Pulmonary artery endothelial cell (primary cell): ENCODE measurements around the gene SELENOP. TPM values are rescaled to one million over a fixed set of nuclear protein-coding genes. Genes with fewer than 3 reads are reported as not detected.
"Not testable (repeated sequence)": the region's sequence is repeated elsewhere in the genome, so short reads cannot be mapped to it uniquely, and the experiment has no call there.

Experiments
- DNase-seq: peaks from one replicate; pipeline ENCODE4 v3.0.0-alpha.2; 2011; ENCODE audit warnings: low read depth, low spot score
- total RNA-seq: library from RNA; depleted of rRNA; stranded (reverse); fragments of >200 nt; gene quantifications from 2 replicates; pipeline ENCODE4 v1.2.3, GENCODE V29; 2014

Gene SELENOP
- total RNA-seq = 0.40 and 0.53 TPM in 2 replicates

GRCh38 chr5:42811591-42812446 lies at the start of gene SELENOP:
Gene SELENOP (minus strand): TSS chr5:42811892. CDS start chr5:42808353, 3,539 bp downstream.
- DNase-seq = no peak

- DNase-seq = no peak
These were observed 47.0 kb upstream of the SELENOP start for GRCh38 chr5:42858687-42859086.

GRCh38 chr5:42858031-42858643 lies 46.4 kb upstream of the SELENOP start:
- DNase-seq = no peak

GRCh38 chr5:42855811-42856210 lies 44.1 kb upstream of the SELENOP start:
- DNase-seq = no peak

- no peak for DNase-seq
These were observed 43.7 kb upstream of the SELENOP start for GRCh38 chr5:42855386-42855785.

- DNase-seq = no peak
These were observed 43.1 kb upstream of the SELENOP start for GRCh38 chr5:42854795-42855194.

GRCh38 chr5:42852826-42853225 lies 41.1 kb upstream of the SELENOP start:
- no peak for DNase-seq

- no peak for DNase-seq
These were observed 39.8 kb upstream of the SELENOP start for GRCh38 chr5:42851481-42851880.

- no peak for DNase-seq
These were observed 36.9 kb upstream of the SELENOP start for GRCh38 chr5:42848545-42848944.

GRCh38 chr5:42844408-42844807 lies 32.7 kb upstream of the SELENOP start:
- DNase-seq = not testable (repeated sequence)

GRCh38 chr5:42843675-42844292 lies 32.1 kb upstream of the SELENOP start:
- DNase-seq = no peak

- DNase-seq = no peak
These were observed 31.4 kb upstream of the SELENOP start for GRCh38 chr5:42842921-42843641.

- DNase-seq = no peak
These were observed 29.3 kb upstream of the SELENOP start for GRCh38 chr5:42840842-42841567.

- no peak for DNase-seq
These were observed 28.6 kb upstream of the SELENOP start for GRCh38 chr5:42840269-42840668.

- no peak for DNase-seq
These were observed 27.5 kb upstream of the SELENOP start for GRCh38 chr5:42839196-42839595.

GRCh38 chr5:42837601-42838000 lies 25.9 kb upstream of the SELENOP start:
- no peak for DNase-seq

GRCh38 chr5:42836070-42836769 lies 24.5 kb upstream of the SELENOP start:
- no peak for DNase-seq

GRCh38 chr5:42832060-42832459 lies 20.4 kb upstream of the SELENOP start:
- DNase-seq = no peak

GRCh38 chr5:42830924-42831323 lies 19.2 kb upstream of the SELENOP start:
- no peak for DNase-seq

- DNase-seq = no peak
These were observed 17.0 kb upstream of the SELENOP start for GRCh38 chr5:42828671-42829070.
